Smooth muscle cell (in vitro differentiated cells): Measurements from ENCODE around the gene AK8. TPM values are rescaled to one million over a fixed set of nuclear protein-coding genes. Genes with fewer than 3 reads are reported as not detected.

Experiments used
- DNase-seq: peaks from one replicate; lab custom pipeline; 2025; ENCODE audit not compliant: unreplicated experiment; lab: John Stamatoyannopoulos, UW
- H2AFZ ChIP-seq: fragments of 200-600 bp; sonication (generic); 2 replicates; pipeline ENCODE4 v1.6.0; 2016; ENCODE audit warnings: antibody characterized with exemption, low read depth, mild to moderate bottlenecking
- H3F3A ChIP-seq: fragments of 200-600 bp; sonication (generic); 2 replicates; pipeline ENCODE4 v1.6.0; 2017; ENCODE audit warnings: antibody characterized with exemption, low read depth
- H3K27ac ChIP-seq: fragments of 200-600 bp; sonication (generic); 2 replicates; pipeline ENCODE4 v1.5.1; 2016; ENCODE audit warnings: low read depth, mild to moderate bottlenecking
- H3K27me3 ChIP-seq: fragments of 200-600 bp; sonication (generic); 2 replicates; pipeline ENCODE4 v1.6.1; 2016; ENCODE audit warnings: low read depth, mild to moderate bottlenecking
- H3K36me3 ChIP-seq: fragments of 200-600 bp; sonication (generic); 2 replicates; pipeline ENCODE4 v1.5.1; 2016; ENCODE audit warnings: low read depth
- H3K4me1 ChIP-seq: fragments of 200-600 bp; sonication (generic); 2 replicates; pipeline ENCODE4 v1.5.1; 2016; ENCODE audit warnings: low read depth
- H3K4me2 ChIP-seq: fragments of 200-600 bp; sonication (generic); 2 replicates; pipeline ENCODE4 v1.6.0; 2016; ENCODE audit warnings: mild to moderate bottlenecking
- H3K4me3 ChIP-seq: fragments of 200-600 bp; sonication (generic); 2 replicates; pipeline ENCODE4 v1.5.1; 2016; ENCODE audit warnings: mild to moderate bottlenecking
- H3K79me2 ChIP-seq: fragments of 200-600 bp; sonication (generic); 2 replicates; pipeline ENCODE4 v1.6.0; 2016; ENCODE audit warnings: low read depth, mild to moderate bottlenecking
- H3K9ac ChIP-seq: fragments of 200-600 bp; sonication (generic); 2 replicates; pipeline ENCODE4 v1.6.0; 2016; ENCODE audit warnings: low read depth
- H3K9me3 ChIP-seq: fragments of 200-600 bp; sonication (generic); replicated peaks from 2 replicates; pipeline ENCODE4 v1.5.1; 2016; ENCODE audit warnings: low read depth
- H4K20me1 ChIP-seq: fragments of 200-600 bp; sonication (generic); 2 replicates; pipeline ENCODE4 v1.6.0; 2016; ENCODE audit warnings: low read depth
- CTCF ChIP-seq: fragments of 200-600 bp; sonication (generic); IDR thresholded peaks from 2 replicates; pipeline ENCODE4 v1.5.1; 2017; ENCODE audit warnings: borderline replicate concordance, mild to moderate bottlenecking, antibody characterized with exemption; ENCODE audit not compliant: insufficient read depth, poor library complexity, severe bottlenecking
- WGBS: methylation state at CpG from one replicate; pipeline ENCODE4 v1.1.7; 2016; ENCODE audit warnings: low lambda C conversion rate; 5-methylcytosine and 5-hydroxymethylcytosine counted together
- polyA plus RNA-seq: library from polyadenylated mRNA; unstranded; fragments of >200 nt; fragmentation: Nextera tagmentation; extraction: Ambion mirVana; gene quantifications from 2 replicates; pipeline ENCODE4 v1.2.1, GENCODE V29; 2016
- total RNA-seq: library from RNA; depleted of rRNA; stranded (reverse); fragments of >200 nt; gene quantifications from 2 replicates; pipeline ENCODE4 v1.2.3, GENCODE V29; 2014

AK8 gene
- total and polyA plus RNA-seq, 2 experiments from 2014 or later, result 0.67 to 1.4 TPM

- Histone ChIP-seq H3K36me3 (no peaks in the 10 kb centered on the region), H3K27me3 (no peaks in the 10 kb centered on the region), H3K9me3 (no peaks in the 10 kb centered on the region), H2AFZ (no peak overlapping the region), H3K79me2 (no peaks in the 10 kb centered on the region), H4K20me1 (no peaks in the 10 kb centered on the region), H3K4me3 (no peak overlapping the region), H3K4me1 (no peaks in the 10 kb centered on the region), H3K4me2 (no peak overlapping the region), H3K27ac (no peak overlapping the region), H3F3A (no peaks in the 10 kb centered on the region), H3K9ac (no peak overlapping the region)
- WGBS, result 91% methylated on average over 13 of the region's 13 CpGs
- no peak for TF ChIP-seq CTCF
- no peak for DNase-seq
Observed at GRCh38 chr9:132813115-132813771, 64.8 kb downstream of the AK8 start.

GRCh38 chr9:132811985-132812384 lies 66.1 kb downstream of the AK8 start:
- Histone ChIP-seq H3K4me3 (no peak overlapping the region), H2AFZ (no peak overlapping the region), H3K79me2 (no peaks in the 10 kb centered on the region), H3K27me3 (no peaks in the 10 kb centered on the region), H4K20me1 (no peaks in the 10 kb centered on the region), H3F3A (no peaks in the 10 kb centered on the region), H3K9me3 (no peaks in the 10 kb centered on the region), H3K4me1 (no peaks in the 10 kb centered on the region), H3K9ac (no peak overlapping the region), H3K36me3 (no peaks in the 10 kb centered on the region), H3K27ac (no peak overlapping the region), H3K4me2 (no peak overlapping the region)
- WGBS, result 84% methylated on average over 6 of the region's 6 CpGs
- no peak for DNase-seq
- TF ChIP-seq CTCF, result no peak

GRCh38 chr9:132810314-132810713 lies 67.8 kb downstream of the AK8 start:
- TF ChIP-seq CTCF, result no peak
- no peaks in the 10 kb centered on the region for H3F3A ChIP-seq
- DNase-seq, result no peak
- H3K36me3 ChIP-seq, result no peaks in the 10 kb centered on the region
- H3K27ac ChIP-seq, result no peak overlapping the region
- no peaks in the 10 kb centered on the region for H3K9me3 ChIP-seq
- 91% methylated on average over 11 of the region's 11 CpGs for WGBS
- H3K9ac ChIP-seq, result no peak overlapping the region
- no peaks in the 10 kb centered on the region for H3K27me3 ChIP-seq
- no peaks in the 10 kb centered on the region for H3K4me1 ChIP-seq
- H3K4me2 ChIP-seq, result no peak overlapping the region
- H4K20me1 ChIP-seq, result no peaks in the 10 kb centered on the region
- no peaks in the 10 kb centered on the region for H3K79me2 ChIP-seq
- no peak overlapping the region for H2AFZ ChIP-seq
- no peak overlapping the region for H3K4me3 ChIP-seq

GRCh38 chr9:132809677-132810271 lies 68.3 kb downstream of the AK8 start:
- no peak overlapping the region for H3K4me2 ChIP-seq
- no peaks in the 10 kb centered on the region for H3K27me3 ChIP-seq
- H2AFZ ChIP-seq, result no peak overlapping the region
- no peak overlapping the region for H3K9ac ChIP-seq
- H3K79me2 ChIP-seq, result no peaks in the 10 kb centered on the region
- H3K9me3 ChIP-seq, result no peaks in the 10 kb centered on the region
- no peaks in the 10 kb centered on the region for H4K20me1 ChIP-seq
- no peak overlapping the region for H3K4me3 ChIP-seq
- no peaks in the 10 kb centered on the region for H3K36me3 ChIP-seq
- no peak for TF ChIP-seq CTCF
- no peak overlapping the region for H3K27ac ChIP-seq
- no peaks in the 10 kb centered on the region for H3F3A ChIP-seq
- 90% methylated on average over 11 of the region's 11 CpGs for WGBS
- no peaks in the 10 kb centered on the region for H3K4me1 ChIP-seq
- no peak for DNase-seq
